Mammary epithelial cell (primary cell): ENCODE measurements around the gene MB.

Source experiments
- EZH2 ChIP-seq: IDR thresholded peaks from 2 replicates; pipeline ENCODE4 v1.6.1; 2012; ENCODE audit warnings: low read length, inconsistent platforms, borderline replicate concordance
- TF ChIP-seq, protein P1 (sequence below), 2 donors: IDR thresholded peaks in 1 of 2; conservative IDR thresholded peaks in 1 of 2; 2 replicates each; pipeline ENCODE4 v1.5.1; 2011 to 2012; ENCODE audit warnings: inconsistent platforms in 2 of 2, low read length in 2 of 2, mild to moderate bottlenecking in 2 of 2, control low read depth in 1 of 2, low read depth in 1 of 2; ENCODE audit not compliant: insufficient read depth in 1 of 2; ENCODE audit errors: extremely low read depth in 1 of 2

DNA sequence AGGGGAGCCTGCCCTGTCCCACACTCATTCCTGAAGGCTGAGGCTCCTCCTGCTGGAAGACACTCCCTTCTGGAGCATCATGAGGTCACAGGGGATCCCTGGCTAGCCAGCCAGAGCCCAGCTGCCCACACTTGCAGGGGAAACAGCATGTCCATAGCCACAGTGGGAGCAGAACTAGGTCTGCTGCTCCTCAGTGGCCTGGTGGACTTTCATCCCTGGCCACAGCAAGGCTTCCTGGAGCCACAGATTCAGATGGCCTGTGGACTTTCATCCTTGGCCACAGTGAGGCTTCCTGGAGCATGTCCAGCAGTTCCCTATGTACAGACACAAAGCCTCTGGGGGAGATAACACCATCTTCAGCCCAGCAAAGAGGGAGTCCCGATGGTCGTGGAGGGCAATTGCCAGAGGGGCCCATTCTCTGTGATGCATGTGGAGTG, 25.2 kb upstream of the MB start:
- TF ChIP-seq EZH2: no peak
- TF ChIP-seq, protein P1, sequence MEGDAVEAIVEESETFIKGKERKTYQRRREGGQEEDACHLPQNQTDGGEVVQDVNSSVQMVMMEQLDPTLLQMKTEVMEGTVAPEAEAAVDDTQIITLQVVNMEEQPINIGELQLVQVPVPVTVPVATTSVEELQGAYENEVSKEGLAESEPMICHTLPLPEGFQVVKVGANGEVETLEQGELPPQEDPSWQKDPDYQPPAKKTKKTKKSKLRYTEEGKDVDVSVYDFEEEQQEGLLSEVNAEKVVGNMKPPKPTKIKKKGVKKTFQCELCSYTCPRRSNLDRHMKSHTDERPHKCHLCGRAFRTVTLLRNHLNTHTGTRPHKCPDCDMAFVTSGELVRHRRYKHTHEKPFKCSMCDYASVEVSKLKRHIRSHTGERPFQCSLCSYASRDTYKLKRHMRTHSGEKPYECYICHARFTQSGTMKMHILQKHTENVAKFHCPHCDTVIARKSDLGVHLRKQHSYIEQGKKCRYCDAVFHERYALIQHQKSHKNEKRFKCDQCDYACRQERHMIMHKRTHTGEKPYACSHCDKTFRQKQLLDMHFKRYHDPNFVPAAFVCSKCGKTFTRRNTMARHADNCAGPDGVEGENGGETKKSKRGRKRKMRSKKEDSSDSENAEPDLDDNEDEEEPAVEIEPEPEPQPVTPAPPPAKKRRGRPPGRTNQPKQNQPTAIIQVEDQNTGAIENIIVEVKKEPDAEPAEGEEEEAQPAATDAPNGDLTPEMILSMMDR (conservative IDR thresholded peaks at IDR 0.05 in 1 of 2, IDR thresholded peaks at IDR 0.05 in 1 of 2; ENCODE audit: extremely low read depth in 1 of 2, insufficient read depth in 1 of 2, low read depth in 1 of 2, low read length in 2 of 2): no peak
